ENCODE data around the gene SAMD14. TPM values are rescaled to one million over a fixed set of nuclear protein-coding genes. Genes with fewer than 3 reads are reported as not detected.

Gene SAMD14
- total RNA-seq, 1 donor from 2014 or later, result 8.8 TPM

DNA sequence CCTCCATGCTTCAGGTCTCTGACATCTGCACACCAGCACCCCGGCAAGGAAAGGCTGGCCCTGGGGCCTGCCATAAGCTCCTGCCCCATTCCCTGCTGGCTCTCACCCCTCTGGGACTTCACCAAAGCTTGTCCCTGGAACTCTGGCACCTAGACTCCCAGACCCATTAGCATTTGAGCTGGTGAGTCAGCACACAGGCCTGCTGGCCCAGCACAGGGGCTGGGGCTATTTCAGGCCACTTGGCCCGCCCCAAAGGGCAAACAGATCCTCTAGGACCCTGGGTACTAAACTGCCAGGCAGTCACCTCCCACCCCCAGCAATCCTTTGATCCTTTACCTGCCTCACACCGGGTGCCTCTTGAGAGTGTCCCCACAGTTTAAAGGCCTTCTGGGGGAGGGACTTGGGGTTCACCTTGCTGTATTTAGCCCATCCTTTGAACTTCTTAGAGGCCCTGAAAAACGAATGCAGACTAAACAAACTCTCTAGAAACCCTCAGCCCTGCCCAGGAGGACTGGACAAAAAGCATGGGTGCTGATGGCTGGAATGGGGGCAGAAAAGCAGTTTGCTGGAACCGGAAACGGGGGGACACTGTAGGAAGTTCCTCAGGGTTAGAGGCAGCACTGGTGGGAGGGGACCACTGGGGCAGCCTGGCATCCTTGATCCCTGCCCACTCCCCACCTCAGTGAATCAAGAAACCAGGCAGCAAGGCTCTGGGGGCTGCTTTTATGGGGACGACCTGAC is 3.2 kb upstream of the SAMD14 start:
- DNase-seq (ENCODE audit: low spot score), result no peak

- DNase-seq (ENCODE audit: low spot score), result no peak
Measured at GRCh38 chr17:50132104-50132794, 2.3 kb upstream of the SAMD14 start.

- no peak for DNase-seq (ENCODE audit: low spot score)
Measured at GRCh38 chr17:50130559-50131305, 772 bp upstream of the SAMD14 start.

GRCh38 chr17:50129353-50129727 is 620 bp downstream of the SAMD14 start:
- DNase-seq (ENCODE audit: low spot score), result no peak

DNA sequence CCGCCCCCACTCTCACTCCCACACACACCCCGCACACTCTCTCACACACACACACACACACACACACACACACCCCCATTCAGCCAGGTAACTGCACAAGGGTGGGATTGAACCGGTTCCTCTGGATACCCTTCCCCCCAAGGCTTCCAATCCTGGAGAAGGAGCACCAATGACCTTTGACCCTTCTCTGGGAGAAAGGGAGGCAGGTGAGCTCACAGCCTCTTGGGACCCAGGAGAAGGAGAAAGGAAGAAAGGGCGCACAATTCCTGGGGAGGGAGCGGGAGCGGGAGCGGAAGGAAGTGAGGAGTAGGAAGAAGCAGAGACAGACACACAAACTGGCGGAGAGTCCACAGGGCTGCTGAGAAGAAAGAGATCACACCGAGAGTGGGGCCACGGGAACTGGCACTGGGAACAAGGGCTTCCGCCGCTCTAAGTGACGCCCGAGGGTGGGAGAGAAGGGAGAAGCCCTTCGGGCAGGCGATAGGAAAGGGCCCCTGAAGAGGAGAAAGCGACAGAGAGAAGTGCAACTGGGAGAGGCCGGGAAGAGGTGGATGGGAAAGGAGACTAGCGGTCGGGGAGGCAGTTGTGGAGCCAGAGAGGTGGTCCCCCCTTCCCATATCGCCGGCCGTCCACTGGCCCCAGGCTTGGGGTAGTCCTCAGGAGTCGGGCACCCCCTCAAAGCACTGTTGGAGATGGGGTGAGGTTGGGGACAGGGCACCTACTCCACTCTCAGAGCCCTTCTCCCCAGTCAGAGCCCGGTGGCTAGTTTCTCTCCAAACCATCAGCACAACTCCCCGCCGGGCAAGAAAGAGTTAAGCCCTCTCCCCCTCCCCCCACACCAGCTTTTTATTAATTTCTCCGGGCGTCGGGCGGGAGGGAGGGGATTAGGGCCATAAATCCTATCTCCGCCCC is 1.3 kb downstream of the SAMD14 start:
- no peak for DNase-seq (ENCODE audit: low spot score)

DNA sequence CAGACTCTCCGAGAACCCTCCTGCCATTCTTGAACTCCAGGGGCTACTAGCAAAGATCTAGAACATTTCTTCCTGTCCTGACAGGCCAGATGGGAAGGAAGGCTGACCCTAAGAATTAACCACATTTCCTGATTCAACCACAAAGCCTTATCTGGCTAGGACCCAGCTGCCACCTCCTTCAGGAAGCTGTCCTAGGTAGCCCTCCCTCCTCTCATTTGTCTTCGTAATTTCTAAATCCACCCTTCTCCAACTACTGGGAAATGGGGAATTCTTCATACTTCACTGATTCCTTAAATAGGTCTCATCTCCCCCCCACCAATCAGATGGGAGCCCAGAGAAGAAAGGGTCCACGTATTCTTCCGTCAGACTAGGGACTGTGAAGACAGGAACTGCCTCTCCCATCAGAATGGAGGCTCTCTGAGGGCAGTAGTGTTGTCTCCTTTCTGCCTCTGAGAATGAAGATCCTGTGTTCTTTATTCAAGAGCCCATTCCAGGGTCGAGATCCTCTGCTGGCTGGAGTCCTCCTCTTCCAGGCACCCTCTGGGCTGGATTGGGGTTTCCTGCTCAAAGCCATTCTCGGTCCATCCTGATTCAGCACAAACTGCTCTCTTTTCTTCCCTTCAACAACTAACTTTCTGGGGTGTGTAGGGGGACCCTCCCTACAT is 2.1 kb downstream of the SAMD14 start:
- no peak for DNase-seq (ENCODE audit: low spot score)

- no peak for DNase-seq (ENCODE audit: low spot score)
Measured at GRCh38 chr17:50125420-50125997, 4.5 kb downstream of the SAMD14 start.

GRCh38 chr17:50123649-50124349 is 6.2 kb downstream of the SAMD14 start:
- no peak for DNase-seq (ENCODE audit: low spot score)

DNA sequence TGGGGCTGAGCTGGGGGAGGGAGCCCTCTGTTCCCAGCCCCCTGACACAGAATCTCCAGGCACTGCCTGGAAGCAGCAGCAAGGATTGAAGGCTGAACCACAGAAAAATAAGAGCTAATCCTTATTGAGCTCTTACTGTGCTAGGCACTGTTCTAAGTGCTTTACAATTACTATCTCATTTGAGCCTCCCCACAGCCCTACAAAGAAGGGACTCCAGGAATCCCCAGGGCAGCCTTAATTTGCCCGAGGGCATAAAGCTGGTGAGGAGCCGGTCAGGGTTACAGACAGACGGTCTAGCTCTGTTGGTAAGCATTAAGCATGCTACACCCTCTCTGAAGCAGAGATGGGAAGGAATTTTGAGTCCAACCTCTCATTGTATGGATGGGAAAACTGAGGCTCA is 7.0 kb downstream of the SAMD14 start:
- DNase-seq (ENCODE audit: low spot score), result no peak

- no peak for DNase-seq (ENCODE audit: low spot score)
Measured at GRCh38 chr17:50120475-50121253, 9.3 kb downstream of the SAMD14 start.

DNA sequence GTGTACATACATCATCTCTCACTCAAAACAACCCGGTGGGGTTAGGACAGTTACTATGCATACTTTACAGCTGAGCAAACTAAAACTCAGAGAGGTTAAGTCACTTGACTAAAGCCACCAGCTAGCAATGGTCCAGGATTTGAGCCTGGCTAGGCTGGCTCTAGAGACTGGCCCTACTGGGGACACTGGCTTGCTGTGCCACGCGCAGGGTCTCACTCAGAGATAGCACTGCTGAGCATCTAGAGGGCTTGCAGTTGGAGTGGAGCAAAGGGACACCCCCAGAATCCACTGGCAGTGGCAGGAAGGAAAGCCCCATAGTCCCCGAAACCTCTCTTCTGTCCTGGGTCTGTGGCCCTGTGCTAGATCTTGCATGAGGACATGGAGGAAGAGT is 11.1 kb downstream of the SAMD14 start:
- no peak for DNase-seq (ENCODE audit: low spot score)

- no peak for DNase-seq (ENCODE audit: low spot score)
Measured at GRCh38 chr17:50118076-50118827, 11.7 kb downstream of the SAMD14 start.

- peak; percentile 24 for DNase-seq (ENCODE audit: low spot score)
Measured at GRCh38 chr17:50117202-50118051, 12.5 kb downstream of the SAMD14 start.

DNA sequence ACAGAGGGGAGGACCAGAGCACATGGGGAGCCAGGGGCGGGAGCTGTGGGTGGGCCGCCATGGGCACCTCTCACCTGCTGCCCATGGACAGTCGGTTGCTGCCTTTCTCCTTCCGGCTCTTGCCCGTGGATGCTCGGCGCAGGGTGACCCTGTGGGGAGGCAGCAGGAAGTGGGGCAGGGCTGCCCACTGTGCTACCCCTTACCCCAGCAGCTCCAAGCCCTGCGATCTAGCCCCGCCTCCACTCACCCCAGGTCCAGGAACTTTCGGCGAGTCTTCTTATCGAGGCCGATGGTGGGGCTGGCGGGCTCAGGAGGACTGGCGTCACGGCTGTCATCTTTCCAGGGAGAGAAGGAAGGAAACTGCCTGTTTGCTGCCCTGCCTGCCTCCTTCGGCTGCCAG is 14.2 kb downstream of the SAMD14 start:
- DNase-seq (ENCODE audit: low spot score), result no peak

- DNase-seq (ENCODE audit: low spot score), result no peak
Measured at GRCh38 chr17:50114849-50115357, 15.1 kb downstream of the SAMD14 start.

DNA sequence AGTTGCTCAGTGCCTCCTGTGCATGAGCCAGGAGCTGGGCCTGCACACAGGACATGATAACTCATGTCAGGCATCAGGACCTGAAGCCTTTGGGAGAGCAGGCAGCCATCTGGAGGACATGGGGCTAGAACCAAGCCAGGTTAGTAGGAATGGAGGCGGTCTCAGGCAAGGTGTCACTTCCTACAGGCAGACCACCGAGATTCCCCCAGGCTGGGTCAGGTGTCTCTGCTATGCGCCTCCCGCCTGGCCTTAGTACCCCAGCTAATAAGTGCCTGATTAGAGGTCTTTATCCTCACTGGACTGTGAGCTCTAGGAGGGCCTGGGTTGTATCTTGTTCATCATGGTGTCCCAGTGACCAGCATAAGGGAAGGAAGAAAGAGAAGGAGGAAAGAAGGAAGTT is 15.6 kb downstream of the SAMD14 start:
- DNase-seq (ENCODE audit: low spot score), result no peak

GRCh38 chr17:50113624-50114320 is 16.2 kb downstream of the SAMD14 start:
- DNase-seq (ENCODE audit: low spot score), result no peak

All from mucosa of gallbladder (tissue), 1 donor.